KOPT-K1 (cell line): ENCODE results near the gene VEPH1.

Experiments
- H3K27ac ChIP-seq: fragments of 200-600 bp; sonication (generic); 2 replicates; pipeline ENCODE4 v1.5.1; 2016; ENCODE audit warnings: antibody characterized with exemption, mild to moderate bottlenecking, low read depth, low read length; ENCODE audit not compliant: poor library complexity, severe bottlenecking
- H3K36me3 ChIP-seq: fragments of 200-600 bp; sonication (generic); 2 replicates; pipeline ENCODE4 v1.5.1; 2017; ENCODE audit warnings: antibody characterized with exemption, mild to moderate bottlenecking, low read length, moderate library complexity; ENCODE audit not compliant: insufficient read depth
- H3K9me3 ChIP-seq: fragments of 200-600 bp; sonication (generic); 2 replicates; pipeline ENCODE4 v1.5.1; 2017; ENCODE audit warnings: antibody characterized with exemption, low read length, mild to moderate bottlenecking; ENCODE audit not compliant: insufficient read depth, poor library complexity, severe bottlenecking

VEPH1 gene

DNA sequence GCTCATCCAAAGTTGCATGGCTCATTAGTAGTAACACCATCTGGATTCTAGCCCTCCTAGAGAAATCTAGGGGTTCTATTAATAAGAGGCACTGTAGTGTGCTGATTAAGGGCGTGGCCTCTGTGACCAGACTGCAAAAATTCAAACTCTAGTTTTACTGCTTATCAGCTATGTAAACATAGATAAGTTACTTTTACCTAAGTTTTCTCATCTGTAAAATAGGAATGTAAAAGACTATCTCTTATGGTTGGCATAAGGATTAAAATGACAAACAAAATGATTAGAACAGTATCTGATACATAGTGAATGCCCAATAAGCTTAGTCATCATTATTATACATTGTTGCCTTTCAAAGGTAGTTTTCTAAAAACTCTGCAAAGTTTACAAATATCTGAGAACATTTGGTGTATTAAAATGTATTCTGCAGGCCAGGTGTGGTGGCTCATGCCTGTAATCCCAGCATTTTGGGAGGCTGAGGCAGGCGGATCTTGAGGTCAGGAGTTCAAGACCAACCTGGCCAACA lies 62.1 kb downstream of the VEPH1 start:
- Histone ChIP-seq H3K9me3 (no peaks in the 10 kb centered on the region), H3K36me3 (no peaks in the 10 kb centered on the region), H3K27ac (no peak overlapping the region)

DNA sequence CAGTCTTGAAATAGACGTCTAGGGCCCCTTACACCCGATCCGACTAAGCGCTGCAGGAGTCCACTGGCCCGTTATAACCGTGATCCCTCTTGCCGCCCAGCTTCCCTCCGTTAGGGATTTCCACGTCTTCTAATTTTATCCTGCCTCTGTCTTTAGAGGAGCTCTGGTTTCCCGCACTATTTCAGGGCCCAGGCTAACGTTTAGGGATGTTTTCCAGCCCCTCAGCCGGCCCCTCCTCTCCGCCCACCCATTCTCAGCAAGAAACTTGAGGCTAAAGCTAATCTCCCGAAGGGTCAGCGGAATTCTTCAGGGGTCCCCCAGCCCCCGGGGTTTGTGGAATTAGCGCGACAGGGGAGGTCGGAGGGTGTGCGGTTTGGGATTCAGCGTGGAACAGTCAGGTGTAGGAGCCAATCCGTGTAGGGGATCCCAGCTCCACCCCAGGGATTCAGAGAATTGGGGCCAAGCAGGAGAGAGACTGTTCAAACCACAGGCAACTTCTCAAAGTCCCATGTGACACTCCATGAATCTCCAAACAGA lies 65.0 kb downstream of the VEPH1 start:
- no peak overlapping the region for H3K27ac ChIP-seq
- H3K9me3 ChIP-seq = no peaks in the 10 kb centered on the region
- no peaks in the 10 kb centered on the region for H3K36me3 ChIP-seq

DNA sequence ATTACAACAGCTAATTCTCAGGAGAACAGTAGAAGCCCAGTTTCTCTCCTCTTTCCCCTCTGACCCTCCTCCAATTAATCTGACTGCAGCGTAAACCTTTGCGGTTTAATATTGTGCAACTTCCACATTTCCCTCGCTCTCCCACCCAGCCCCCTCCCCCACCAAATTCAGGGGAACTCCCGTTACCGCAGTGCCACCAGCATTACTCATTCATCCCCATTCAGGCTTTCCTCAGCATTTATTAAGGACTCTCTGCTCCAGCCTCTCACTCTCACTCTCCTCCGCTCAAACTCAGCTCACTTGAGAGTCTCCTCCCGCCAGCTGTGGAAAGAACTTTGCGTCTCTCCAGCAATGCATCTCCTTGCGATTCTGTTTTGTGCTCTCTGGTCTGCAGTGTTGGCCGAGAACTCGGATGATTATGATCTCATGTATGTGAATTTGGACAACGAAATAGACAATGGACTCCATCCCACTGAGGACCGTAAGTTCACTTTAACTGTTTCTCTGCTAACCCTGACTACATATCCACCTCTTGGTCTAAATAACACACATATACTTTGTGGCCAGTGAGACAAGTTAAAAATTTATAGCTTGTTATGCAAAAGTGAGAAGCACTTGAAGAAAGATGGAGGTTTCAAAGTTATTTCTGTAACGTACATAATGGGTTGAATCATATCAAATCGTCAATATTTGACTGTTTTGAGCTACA lies 66.5 kb downstream of the VEPH1 start, which contains the start of gene PTX3:
TSS of gene PTX3 (plus strand) at position 268 of the 709 bp plus-strand sequence. CDS start at position 352, 84 bp downstream.
- no peaks in the 10 kb centered on the region for H3K9me3 ChIP-seq
- no peaks in the 10 kb centered on the region for H3K36me3 ChIP-seq
- H3K27ac ChIP-seq = no peak within 1 kb of the TSS

DNA sequence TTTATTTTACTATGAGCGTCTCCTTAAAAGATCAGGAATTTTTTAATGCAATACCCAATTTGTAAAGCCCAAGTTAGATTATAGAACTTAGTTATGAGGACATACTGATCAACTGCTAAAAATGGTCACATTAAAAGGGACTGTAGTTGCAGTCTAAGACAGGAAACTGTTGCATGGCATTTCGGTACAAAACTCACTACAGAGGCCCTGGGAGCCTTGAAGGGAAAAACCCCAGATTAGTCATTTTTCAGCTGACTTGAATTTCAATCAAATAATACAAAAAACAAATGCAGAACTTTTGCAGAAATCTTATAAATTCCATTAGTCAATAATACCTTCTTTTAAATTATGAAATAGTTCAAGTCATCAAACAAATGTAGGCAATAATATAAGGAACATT lies 73.5 kb downstream of the VEPH1 start:
- H3K9me3 ChIP-seq = no peaks in the 10 kb centered on the region
- no peak overlapping the region for H3K27ac ChIP-seq
- H3K36me3 ChIP-seq = no peaks in the 10 kb centered on the region

DNA sequence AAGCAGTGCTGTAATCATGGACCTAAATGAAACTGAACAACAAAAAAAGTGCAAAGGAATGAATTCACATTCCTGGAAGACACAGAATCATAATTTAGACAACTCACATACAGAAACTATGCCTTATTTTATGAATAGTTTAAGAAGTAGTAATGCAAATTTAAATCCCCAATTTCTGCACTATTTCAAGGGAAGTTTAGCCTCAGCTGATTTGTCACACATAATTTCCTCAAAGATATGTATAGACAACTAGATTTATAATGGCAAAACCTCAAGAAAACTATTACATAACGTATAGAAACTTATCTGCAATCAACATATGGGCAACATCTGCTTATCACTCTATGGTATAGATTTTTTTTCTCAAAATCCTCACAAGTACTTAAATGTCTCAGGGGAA lies 74.4 kb downstream of the VEPH1 start:
- no peak overlapping the region for H3K27ac ChIP-seq
- H3K36me3 ChIP-seq = no peaks in the 10 kb centered on the region
- no peaks in the 10 kb centered on the region for H3K9me3 ChIP-seq

DNA sequence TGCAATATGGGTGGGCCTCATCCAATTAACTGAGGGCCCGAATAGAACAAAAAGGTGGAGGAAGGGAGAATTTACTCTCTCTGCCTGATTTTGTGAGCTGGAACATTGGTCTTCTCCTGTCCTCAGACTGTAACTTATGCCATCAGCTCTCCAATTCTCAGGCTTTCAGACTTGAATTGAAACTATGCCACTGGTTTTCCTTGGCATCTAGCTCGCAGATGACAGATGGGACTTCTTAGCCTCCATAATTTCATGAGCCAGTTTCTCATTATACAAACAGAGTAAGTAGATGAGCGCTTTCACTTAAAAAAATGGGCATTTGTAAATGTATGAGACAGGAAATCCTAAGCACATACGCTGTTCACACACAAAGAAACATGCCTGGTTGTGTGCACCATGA lies 75.3 kb downstream of the VEPH1 start:
- H3K36me3 ChIP-seq = no peaks in the 10 kb centered on the region
- H3K9me3 ChIP-seq = no peaks in the 10 kb centered on the region
- H3K27ac ChIP-seq = no peak overlapping the region

DNA sequence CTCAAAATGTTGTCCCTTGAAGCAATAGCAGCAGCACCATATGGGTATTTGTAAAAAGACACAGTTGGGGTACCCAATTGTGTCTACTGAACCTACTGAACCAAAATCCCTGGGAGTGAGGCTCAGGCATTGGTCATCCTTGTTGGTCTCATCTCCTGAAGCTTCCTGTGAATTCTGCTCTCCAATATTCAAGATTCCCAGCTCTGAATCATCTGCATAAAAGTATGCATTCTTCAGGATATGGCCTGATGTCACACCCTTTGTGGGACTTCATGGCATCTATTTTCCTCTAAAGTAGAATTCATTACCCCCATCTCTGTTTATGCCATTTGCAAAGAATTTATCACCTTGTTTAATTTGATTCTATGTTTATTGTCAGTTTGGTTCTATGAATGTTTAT lies 79.9 kb downstream of the VEPH1 start:
- Histone ChIP-seq H3K36me3 (no peaks in the 10 kb centered on the region), H3K27ac (no peak overlapping the region)

DNA sequence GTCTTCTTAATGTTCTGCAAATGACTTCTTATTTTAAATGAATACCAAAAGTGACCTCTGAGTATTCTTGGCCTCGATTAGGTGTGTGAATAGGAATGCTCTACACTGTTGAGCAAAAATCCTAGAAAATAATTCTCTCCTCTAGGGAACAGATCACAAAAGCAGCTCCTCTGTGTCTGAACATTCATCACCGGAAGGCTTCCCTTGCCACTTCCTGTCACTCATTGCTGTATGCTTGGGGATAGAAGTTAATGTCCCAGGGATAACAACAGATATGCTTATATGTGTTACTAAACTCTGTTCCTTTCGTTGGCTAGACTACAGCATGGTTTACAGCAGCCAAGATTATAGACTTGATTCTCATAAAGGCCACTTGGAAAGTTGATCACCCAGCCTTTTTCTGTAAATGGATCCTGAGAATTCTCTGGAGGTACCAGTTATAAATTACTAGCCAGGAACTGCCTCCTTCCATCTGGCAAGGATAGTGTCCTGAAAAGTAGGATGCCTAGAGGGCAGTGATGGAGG lies 82.5 kb downstream of the VEPH1 start:
- no peaks in the 10 kb centered on the region for H3K36me3 ChIP-seq
- H3K9me3 ChIP-seq = no peaks in the 10 kb centered on the region
- H3K27ac ChIP-seq = no peak overlapping the region

More for the DNA sequence above, 79.9 kb downstream of the VEPH1 start:
- no peaks in the 10 kb centered on the region for H3K9me3 ChIP-seq

DNA sequence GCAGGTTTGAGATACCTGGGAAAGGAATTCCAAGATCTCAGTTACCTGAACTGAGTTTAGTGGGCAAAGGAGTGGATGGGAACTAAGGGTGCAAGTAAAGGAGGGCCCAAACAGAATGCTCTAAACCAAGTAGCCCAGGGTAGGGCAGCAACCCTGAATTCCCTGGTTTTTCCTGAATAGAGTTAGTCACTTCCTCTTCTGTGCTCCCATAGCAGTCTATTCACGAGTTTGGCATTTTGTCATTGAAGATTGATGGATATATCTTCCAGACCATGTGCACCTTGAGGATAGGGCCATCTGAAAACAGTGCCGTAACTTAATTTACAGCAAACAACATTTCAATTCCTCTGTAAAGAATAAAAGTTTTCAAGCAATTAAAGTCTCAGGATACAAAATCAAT lies 85.1 kb downstream of the VEPH1 start:
- no peaks in the 10 kb centered on the region for H3K36me3 ChIP-seq
- H3K27ac ChIP-seq = no peak overlapping the region
- no peaks in the 10 kb centered on the region for H3K9me3 ChIP-seq

DNA sequence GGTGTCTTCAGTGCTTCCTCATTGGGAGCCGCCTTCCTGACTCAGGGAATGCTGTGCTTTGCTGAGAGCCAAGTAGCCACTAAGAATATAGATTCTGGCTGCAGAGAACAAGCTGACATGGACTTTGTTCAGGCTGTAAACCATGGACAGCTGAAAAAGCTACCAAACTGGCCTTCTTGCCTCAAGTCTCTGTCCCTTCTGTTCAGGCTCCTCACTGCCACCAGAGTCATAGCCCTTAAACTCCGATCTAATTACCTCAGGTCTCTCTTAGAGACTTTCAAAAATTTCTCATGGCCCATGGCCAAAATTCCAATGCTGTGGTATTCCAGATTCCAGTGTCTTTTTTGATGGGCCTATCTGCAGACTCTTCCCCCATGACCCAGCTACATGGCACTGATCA lies 86.0 kb downstream of the VEPH1 start:
- H3K9me3 ChIP-seq = no peaks in the 10 kb centered on the region
- no peaks in the 10 kb centered on the region for H3K36me3 ChIP-seq
- no peak overlapping the region for H3K27ac ChIP-seq

DNA sequence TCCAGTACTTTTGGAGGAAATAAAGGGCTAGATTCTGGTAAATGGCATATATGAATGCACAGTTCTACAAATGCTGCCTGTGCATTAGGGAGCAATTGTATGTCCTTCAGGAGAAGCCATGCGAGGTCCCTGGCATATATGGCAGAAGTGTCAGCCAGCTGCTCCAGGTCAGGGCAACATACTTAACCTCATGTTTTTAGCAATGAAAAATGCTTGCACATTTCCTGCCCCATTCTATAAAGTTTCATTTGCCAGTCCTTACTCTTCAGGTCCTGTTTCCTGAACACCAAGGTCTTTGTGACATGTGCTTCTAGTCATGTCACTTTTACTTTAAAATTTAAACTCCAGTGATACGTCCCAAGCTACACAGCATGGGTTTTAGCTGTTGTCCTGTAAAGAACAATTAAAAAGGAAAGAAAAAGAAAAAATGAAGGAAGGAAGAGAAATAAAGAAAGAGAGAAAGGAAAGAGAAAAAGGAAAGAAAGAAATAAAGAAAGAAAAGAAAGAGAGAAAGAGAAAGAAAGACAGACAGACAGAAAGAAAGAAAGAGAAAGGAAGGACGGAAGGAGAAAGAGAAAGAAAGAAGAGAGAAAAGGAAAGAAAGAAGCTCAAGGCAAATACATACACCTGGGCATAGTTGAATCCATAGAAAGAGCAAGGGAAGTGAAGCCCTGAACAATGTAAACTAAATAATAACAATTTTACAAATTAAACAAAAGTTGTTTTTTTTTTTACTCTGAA lies 86.7 kb downstream of the VEPH1 start:
- Histone ChIP-seq H3K9me3 (no peaks in the 10 kb centered on the region), H3K27ac (no peak overlapping the region), H3K36me3 (no peaks in the 10 kb centered on the region)

DNA sequence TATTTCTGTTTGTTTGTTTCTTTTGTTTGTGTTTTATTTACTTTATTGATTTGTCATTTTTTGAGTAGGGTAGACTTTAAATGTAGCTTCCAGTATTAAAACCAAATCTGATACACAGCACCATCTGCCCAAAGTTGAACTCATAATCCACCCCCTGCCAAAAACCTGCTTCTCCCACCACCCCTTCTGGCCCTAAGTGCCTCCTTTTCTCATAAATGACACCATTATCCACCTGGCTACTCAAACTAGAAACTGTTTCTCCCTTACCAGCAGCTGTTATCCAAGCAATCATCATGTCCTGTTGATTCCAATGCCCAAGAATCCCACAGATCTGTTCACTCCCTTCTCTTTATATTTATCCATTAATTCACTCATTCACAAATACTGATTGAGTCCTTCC lies 88.4 kb downstream of the VEPH1 start:
- H3K9me3 ChIP-seq = no peaks in the 10 kb centered on the region
- H3K36me3 ChIP-seq = no peaks in the 10 kb centered on the region
- H3K27ac ChIP-seq = no peak overlapping the region

DNA sequence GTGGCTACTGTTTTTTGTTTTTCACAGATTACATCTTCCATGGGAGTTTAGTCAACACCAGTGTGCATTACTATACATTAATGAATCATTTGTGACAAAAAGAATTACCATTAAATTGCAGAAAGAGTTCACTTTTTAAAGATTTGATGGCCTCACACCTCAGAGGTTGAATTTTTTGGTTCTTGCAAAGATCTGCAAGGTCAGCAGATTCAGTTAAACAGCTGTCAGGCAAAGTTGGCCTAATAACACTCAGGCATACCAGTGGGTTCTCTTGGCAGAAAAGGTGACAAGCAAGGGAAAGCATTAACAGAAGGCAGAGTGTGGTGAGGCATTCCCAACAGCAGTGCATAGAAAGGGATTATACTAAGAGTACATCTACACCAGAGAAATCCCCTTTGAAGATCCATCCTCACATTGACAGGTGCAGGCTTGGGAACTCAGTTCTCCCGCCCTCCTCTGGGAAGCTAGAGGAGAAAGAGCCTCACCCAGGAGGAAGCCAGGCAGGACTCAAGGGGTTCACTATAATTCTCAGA lies 90.8 kb downstream of the VEPH1 start:
- Histone ChIP-seq H3K27ac (no peak overlapping the region), H3K9me3 (no peaks in the 10 kb centered on the region), H3K36me3 (no peaks in the 10 kb centered on the region)

DNA sequence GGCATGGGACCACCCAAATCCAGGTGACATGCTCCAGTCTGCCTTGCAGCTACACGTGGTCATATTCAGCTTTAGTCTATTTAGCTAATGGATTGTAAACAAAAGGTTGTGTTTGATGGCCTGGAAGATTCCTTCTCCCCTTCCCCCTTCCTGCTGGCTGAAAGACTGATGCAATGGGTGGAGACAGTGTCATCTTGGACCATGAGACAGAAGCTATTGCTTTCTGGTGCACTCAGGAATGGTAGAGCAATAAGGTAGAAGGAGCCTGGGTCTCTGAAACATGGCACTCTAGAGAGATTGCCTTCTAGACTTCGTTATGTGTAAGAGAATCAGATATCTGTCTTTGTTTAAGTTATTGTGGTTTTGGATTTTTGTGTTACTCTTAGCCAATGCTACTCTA lies 92.3 kb downstream of the VEPH1 start:
- Histone ChIP-seq H3K36me3 (no peaks in the 10 kb centered on the region), H3K27ac (no peak overlapping the region), H3K9me3 (no peaks in the 10 kb centered on the region)

DNA sequence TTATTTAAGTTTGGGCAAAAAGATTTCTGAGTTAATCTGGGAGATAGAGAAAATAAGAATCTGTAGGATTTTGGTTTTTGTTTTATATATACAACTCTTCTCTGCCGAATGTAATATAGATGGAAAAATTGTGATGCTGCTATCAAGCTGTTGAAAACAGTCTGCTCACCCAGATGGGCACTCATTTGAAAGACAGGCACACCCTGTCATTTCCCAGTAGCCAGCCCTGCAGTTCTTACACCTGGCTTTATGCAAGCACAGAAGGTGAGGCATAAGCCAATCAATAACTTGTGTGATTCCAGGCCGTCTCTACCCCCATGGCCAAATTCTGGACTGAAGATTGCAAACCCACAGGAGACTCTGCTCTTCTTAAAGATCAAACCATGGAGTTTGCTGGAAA lies 93.7 kb downstream of the VEPH1 start:
- H3K36me3 ChIP-seq = no peaks in the 10 kb centered on the region
- no peak overlapping the region for H3K27ac ChIP-seq
- no peaks in the 10 kb centered on the region for H3K9me3 ChIP-seq
